Left lung (tissue), 10 donors: Measurements from ENCODE around the gene PRR5. TPM values are rescaled to one million over a fixed set of nuclear protein-coding genes. Genes with fewer than 3 reads are reported as not detected.

ENCODE experiments used
- ATAC-seq: fragments of 200-7000 bp; cut with Tn5 transposase; one replicate; pipeline ENCODE4 v1.9.1; 2020; ENCODE audit warnings: moderate library complexity
- DNase-seq, 4 donors: peaks; one replicate each; pipeline ENCODE4 v3.0.0-alpha.2; 2013 to 2020
- H3K27ac ChIP-seq, 2 donors: fragments of 200-600 bp; sonication (generic) in 1 of 2; one replicate each; pipeline versions ENCODE4 v1.5.0 to v1.8.0; 2020 to 2021
- H3K27me3 ChIP-seq, 2 donors: fragments of 200-600 bp; sonication (generic) in 1 of 2; one replicate each; pipeline versions ENCODE4 v1.5.0 to v1.8.0; 2020 to 2021
- H3K36me3 ChIP-seq, 2 donors: fragments of 200-600 bp; sonication (generic) in 1 of 2; one replicate each; pipeline versions ENCODE4 v1.5.0 to v1.8.0; 2020 to 2021
- H3K4me1 ChIP-seq, 2 donors: fragments of 200-600 bp; one replicate each; pipeline ENCODE4 v1.8.0; 2021
- H3K4me3 ChIP-seq, 2 donors: fragments of 200-600 bp; sonication (generic) in 1 of 2; one replicate each; pipeline versions ENCODE4 v1.5.0 to v1.8.0; 2020 to 2021; ENCODE audit warnings: mild to moderate bottlenecking in 1 of 2
- H3K9me3 ChIP-seq, 2 donors: fragments of 200-600 bp; sonication (generic) in 1 of 2; one replicate each; pipeline versions ENCODE4 v1.5.0 to v1.8.0; 2020 to 2021
- intact Hi-C, 2 donors: fragments of 100-400 bp; cut with DNase I; formaldehyde crosslinking; loops; one replicate each; pipeline versions ENCODE4 v1.11.2 to v1.14.2; 2022
- polyA plus RNA-seq, 6 donors: library from polyadenylated mRNA; unstranded; fragments of 120-200 nt; gene quantifications; one replicate each; pipeline ENCODE4 v1.2.1, GENCODE V29; 2013; ENCODE audit not compliant: insufficient read length in 6 of 6
- total RNA-seq, 2 donors: library from RNA; stranded (reverse); fragmentation: NEBNext Ultra II Directional; extraction: Animal tissue kit (Norgen Biotek cat#: 25700); gene quantifications; one replicate each; pipeline ENCODE4 v1.2.1, GENCODE V29; 2021
- TF ChIP-seq, protein P1 (sequence below), 2 donors: fragments of 200-600 bp; sonication (generic) in 1 of 2; IDR thresholded peaks; one replicate each; pipeline versions ENCODE4 v1.5.0 to v1.8.0; 2021; ENCODE audit warnings: antibody characterized with exemption in 2 of 2
- donor health status: DM: no; HTN: yes; CAD: no.
- donor health status: DM: no; HTN: no; CAD: no.

PRR5 gene
- total and polyA plus RNA-seq, 8 donors: 7.1 to 24.6 (median 20.0) TPM

GRCh38 chr22:44780876-44781449, 79.0 kb downstream of the PRR5 start:
- intact Hi-C loops: no loop called here
- no peak for ATAC-seq
- H3K36me3 ChIP-seq: no peaks in the 10 kb centered on the region

DNA sequence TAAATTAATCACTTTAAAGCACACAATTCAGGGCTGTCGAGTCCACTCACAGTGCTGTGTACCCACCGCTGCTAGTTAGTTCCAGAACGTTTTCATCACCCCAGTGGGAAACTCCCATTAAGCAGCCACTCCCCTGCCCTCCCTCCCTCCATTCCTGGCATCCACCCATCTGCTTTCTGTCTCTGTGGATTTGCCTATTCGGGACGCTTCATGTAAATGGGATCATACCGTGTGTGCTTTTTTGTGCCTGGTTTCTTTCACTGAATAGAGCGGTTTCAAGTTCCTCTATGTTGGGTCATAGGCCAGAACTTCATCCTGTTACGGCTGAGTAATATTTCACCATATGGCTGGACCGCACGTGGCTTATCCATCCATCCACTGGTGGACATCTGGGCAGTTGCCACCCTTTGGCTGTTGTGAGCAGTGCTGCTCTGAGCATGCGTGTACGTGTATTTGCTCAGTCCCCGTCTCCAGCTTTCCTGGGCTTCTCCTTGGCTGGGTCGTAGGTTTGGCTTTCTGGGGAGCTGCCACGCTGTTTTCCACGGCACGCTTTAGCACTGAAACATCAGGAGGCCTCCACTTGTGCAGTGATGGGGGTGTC, 80.5 kb downstream of the PRR5 start:
- intact Hi-C loops: no loop called here
- ATAC-seq: peak; percentile 15
- Histone ChIP-seq H3K36me3 (no peaks in the 10 kb centered on the region), H3K27me3 (peaks cover 0 to 28% of the 10 kb centered on the region in 2 donors), H3K4me1 (no peaks in the 10 kb centered on the region), H3K4me3 (no peak overlapping the region), H3K9me3 (no peaks in the 10 kb centered on the region), H3K27ac (no peak overlapping the region)
- TF ChIP-seq, protein P1, sequence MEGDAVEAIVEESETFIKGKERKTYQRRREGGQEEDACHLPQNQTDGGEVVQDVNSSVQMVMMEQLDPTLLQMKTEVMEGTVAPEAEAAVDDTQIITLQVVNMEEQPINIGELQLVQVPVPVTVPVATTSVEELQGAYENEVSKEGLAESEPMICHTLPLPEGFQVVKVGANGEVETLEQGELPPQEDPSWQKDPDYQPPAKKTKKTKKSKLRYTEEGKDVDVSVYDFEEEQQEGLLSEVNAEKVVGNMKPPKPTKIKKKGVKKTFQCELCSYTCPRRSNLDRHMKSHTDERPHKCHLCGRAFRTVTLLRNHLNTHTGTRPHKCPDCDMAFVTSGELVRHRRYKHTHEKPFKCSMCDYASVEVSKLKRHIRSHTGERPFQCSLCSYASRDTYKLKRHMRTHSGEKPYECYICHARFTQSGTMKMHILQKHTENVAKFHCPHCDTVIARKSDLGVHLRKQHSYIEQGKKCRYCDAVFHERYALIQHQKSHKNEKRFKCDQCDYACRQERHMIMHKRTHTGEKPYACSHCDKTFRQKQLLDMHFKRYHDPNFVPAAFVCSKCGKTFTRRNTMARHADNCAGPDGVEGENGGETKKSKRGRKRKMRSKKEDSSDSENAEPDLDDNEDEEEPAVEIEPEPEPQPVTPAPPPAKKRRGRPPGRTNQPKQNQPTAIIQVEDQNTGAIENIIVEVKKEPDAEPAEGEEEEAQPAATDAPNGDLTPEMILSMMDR (IDR thresholded peaks at IDR 0.05): no peak
- no peak for DNase-seq

More at GRCh38 chr22:44780876-44781449, 79.0 kb downstream of the PRR5 start:
- DNase-seq: no peak
- no peaks in the 10 kb centered on the region for H3K4me1 ChIP-seq
- H3K4me3 ChIP-seq: no peak overlapping the region
- no peak overlapping the region for H3K27ac ChIP-seq
- peaks cover 0 to 28% of the 10 kb centered on the region in 2 donors for H3K27me3 ChIP-seq
- TF ChIP-seq, protein P1 (IDR thresholded peaks at IDR 0.05): no peak
- no peaks in the 10 kb centered on the region for H3K9me3 ChIP-seq

- TF ChIP-seq, protein P1 (IDR thresholded peaks at IDR 0.05): no peak
- Histone ChIP-seq H3K27ac (no peak overlapping the region), H3K36me3 (no peaks in the 10 kb centered on the region), H3K27me3 (peaks cover 0 to 28% of the 10 kb centered on the region in 2 donors), H3K4me1 (no peaks in the 10 kb centered on the region), H3K9me3 (no peaks in the 10 kb centered on the region), H3K4me3 (no peak overlapping the region)
- DNase-seq (no peak), ATAC-seq (no peak)
- intact Hi-C loops: no loop called here
Observed at GRCh38 chr22:44783091-44783490, 81.1 kb downstream of the PRR5 start.

- H3K27me3 ChIP-seq: peaks cover 0 to 28% of the 10 kb centered on the region in 2 donors
- H3K4me1 ChIP-seq: no peaks in the 10 kb centered on the region
- intact Hi-C loops: no loop called here
- ATAC-seq (no peak), DNase-seq (no peak)
- H3K9me3 ChIP-seq: no peaks in the 10 kb centered on the region
- H3K27ac ChIP-seq: no peak overlapping the region
- H3K4me3 ChIP-seq: no peak overlapping the region
- TF ChIP-seq, protein P1 (IDR thresholded peaks at IDR 0.05): no peak
- H3K36me3 ChIP-seq: no peaks in the 10 kb centered on the region
Observed at GRCh38 chr22:44783581-44783980, 81.6 kb downstream of the PRR5 start.

- ATAC-seq (no peak), DNase-seq (no peak)
- TF ChIP-seq, protein P1 (IDR thresholded peaks at IDR 0.05): no peak
Observed at GRCh38 chr22:44786136-44786535, 84.1 kb downstream of the PRR5 start.

More at GRCh38 chr22:44786136-44786535, 84.1 kb downstream of the PRR5 start:
- peaks cover 0 to 21% of the 10 kb centered on the region in 2 donors for H3K27me3 ChIP-seq
- intact Hi-C loops: no loop called here
- H3K9me3 ChIP-seq: no peaks in the 10 kb centered on the region
- H3K4me3 ChIP-seq: no peak overlapping the region
- no peaks in the 10 kb centered on the region for H3K36me3 ChIP-seq
- H3K4me1 ChIP-seq: no peaks in the 10 kb centered on the region
- no peak overlapping the region for H3K27ac ChIP-seq
